ENCODE measurements around the gene VSIG1. TPM values are rescaled to one million over a fixed set of nuclear protein-coding genes. Genes with fewer than 3 reads are reported as not detected.

Gene VSIG1
- total and polyA plus RNA-seq, 2 of the 8 experiments (the other 6 are each of a cell fraction or from before 2014, with no cell fraction given), result 2.2 to 2.9 TPM

GRCh38 chrX:108064001-108064400, 19.1 kb downstream of the VSIG1 start (continued):
- TF ChIP-seq, protein P1, sequence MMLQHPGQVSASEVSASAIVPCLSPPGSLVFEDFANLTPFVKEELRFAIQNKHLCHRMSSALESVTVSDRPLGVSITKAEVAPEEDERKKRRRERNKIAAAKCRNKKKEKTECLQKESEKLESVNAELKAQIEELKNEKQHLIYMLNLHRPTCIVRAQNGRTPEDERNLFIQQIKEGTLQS (IDR thresholded peaks at IDR 0.05; ENCODE audit: insufficient read depth, low read depth, low read length), result no peak
